ENCODE measurements around the gene TNF.
A peak's percentile ranks its signal among the peaks of the same experiment; 100 is the strongest.

TNF gene

GRCh38 chr6:31622684-31623091 lies 47.3 kb downstream of the TNF start:
- ChIA-PET POLR2A (interaction anchor here (0.7 to 9.7 kb wide), 15 partner anchors 13 to 1332 kb away, joined by 3 to 123 read pairs (median 4); partner anchors contain the start of genes ATP6V1G2, BAG6, DDX39B and GPANK1), CTCF (interaction anchor here (0.7 to 1.4 kb wide), 5 partner anchors 11 to 78 kb away, joined by 3 to 7 read pairs (median 5); partner anchors contain the start of gene ATP6V1G2)
- H3K36me3 ChIP-seq (ENCODE audit: control insufficient read depth in 2 of 2, insufficient read depth in 1 of 2, low read length in 2 of 2), result peaks cover 45 to 65% of the 10 kb centered on the region in 2 experiments
- peak overlapping the region; percentile 99 for H3K27ac ChIP-seq (ENCODE audit: extremely low read depth, low read depth, low read length)
- no peaks in the 10 kb centered on the region for H3K9me3 ChIP-seq (ENCODE audit: control insufficient read depth, insufficient read depth, low read depth, low read length)
- H3K4me3 ChIP-seq (ENCODE audit: low read depth, low read length), result peak overlapping the region; percentile 97; the same call in 1 of the 2 replicates
- H3K4me1 ChIP-seq (ENCODE audit: control insufficient read depth, insufficient read depth, low read length), result peaks cover 7% of the 10 kb centered on the region; the same call in 1 of the 2 replicates
- TF ChIP-seq ZNF580 (tag by site-specific recombination; IDR thresholded peaks at IDR 0.05) (no peak), TRIM28 (IDR thresholded peaks at IDR 0.05; ENCODE audit: borderline replicate concordance, low read length) (no peak), ZBTB11 (tag by site-specific recombination; conservative IDR thresholded peaks at IDR 0.05; ENCODE audit: low read depth) (no peak), ZNF202 (tag by site-specific recombination; IDR thresholded peaks at IDR 0.05; ENCODE audit: borderline replicate concordance) (no peak), KLF17 (tag by site-specific recombination; IDR thresholded peaks at IDR 0.05) (no peak), ZNF248 (tag by site-specific recombination; IDR thresholded peaks at IDR 0.05) (no peak), RBAK (tag by site-specific recombination; IDR thresholded peaks at IDR 0.05) (no peak), ZBTB8A (tag by site-specific recombination; IDR thresholded peaks at IDR 0.05) (no peak), ZNF350 (tag by site-specific recombination; IDR thresholded peaks at IDR 0.05) (no peak), ZNF354C (tag by site-specific recombination; IDR thresholded peaks at IDR 0.05; ENCODE audit: borderline replicate concordance, low read depth) (no peak), EGR2 (tag by site-specific recombination; IDR thresholded peaks at IDR 0.05; ENCODE audit: low read depth) (no peak), SP2 (tag by site-specific recombination; IDR thresholded peaks at IDR 0.05) (no peak), ZNF549 (tag by site-specific recombination; IDR thresholded peaks at IDR 0.05) (no peak), REST (tag by site-specific recombination; IDR thresholded peaks at IDR 0.05) (no peak), SCRT1 (tag by site-specific recombination; IDR thresholded peaks at IDR 0.05; ENCODE audit: borderline replicate concordance) (no peak), ZNF426 (tag by site-specific recombination; IDR thresholded peaks at IDR 0.05) (no peak), ZNF132 (tag by site-specific recombination; IDR thresholded peaks at IDR 0.05; ENCODE audit: borderline replicate concordance) (no peak), MYNN (tag by site-specific recombination; IDR thresholded peaks at IDR 0.05; ENCODE audit: borderline replicate concordance) (no peak), ZNF830 (tag by site-specific recombination; IDR thresholded peaks at IDR 0.05; ENCODE audit: low read depth) (no peak)
- TF ChIP-seq, protein P1, sequence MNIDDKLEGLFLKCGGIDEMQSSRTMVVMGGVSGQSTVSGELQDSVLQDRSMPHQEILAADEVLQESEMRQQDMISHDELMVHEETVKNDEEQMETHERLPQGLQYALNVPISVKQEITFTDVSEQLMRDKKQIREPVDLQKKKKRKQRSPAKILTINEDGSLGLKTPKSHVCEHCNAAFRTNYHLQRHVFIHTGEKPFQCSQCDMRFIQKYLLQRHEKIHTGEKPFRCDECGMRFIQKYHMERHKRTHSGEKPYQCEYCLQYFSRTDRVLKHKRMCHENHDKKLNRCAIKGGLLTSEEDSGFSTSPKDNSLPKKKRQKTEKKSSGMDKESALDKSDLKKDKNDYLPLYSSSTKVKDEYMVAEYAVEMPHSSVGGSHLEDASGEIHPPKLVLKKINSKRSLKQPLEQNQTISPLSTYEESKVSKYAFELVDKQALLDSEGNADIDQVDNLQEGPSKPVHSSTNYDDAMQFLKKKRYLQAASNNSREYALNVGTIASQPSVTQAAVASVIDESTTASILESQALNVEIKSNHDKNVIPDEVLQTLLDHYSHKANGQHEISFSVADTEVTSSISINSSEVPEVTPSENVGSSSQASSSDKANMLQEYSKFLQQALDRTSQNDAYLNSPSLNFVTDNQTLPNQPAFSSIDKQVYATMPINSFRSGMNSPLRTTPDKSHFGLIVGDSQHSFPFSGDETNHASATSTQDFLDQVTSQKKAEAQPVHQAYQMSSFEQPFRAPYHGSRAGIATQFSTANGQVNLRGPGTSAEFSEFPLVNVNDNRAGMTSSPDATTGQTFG (tag by site-specific recombination; IDR thresholded peaks at IDR 0.05; ENCODE audit: borderline replicate concordance), result no peak
